HFF-Myc (cell line): Measurements from ENCODE around the gene SUSD3.

Experiments used
- DNase-seq: peaks from one replicate; pipeline ENCODE4 v3.0.0-alpha.2; 2011; ENCODE audit warnings: low read depth; ENCODE audit errors: extremely low read depth
- H3K4me3 ChIP-seq: replicated peaks from 2 replicates; pipeline ENCODE4 v1.5.1; 2011; ENCODE audit warnings: low read depth, mild to moderate bottlenecking, control low read depth, low read length
- CTCF ChIP-seq: IDR thresholded peaks from 2 replicates; pipeline ENCODE4 v1.5.1; 2012; ENCODE audit warnings: mild to moderate bottlenecking, low read depth, low read length, control low read depth; ENCODE audit errors: missing control alignments

The SUSD3 gene

GRCh38 chr9:93072383-93072795 lies 13.9 kb downstream of the SUSD3 start:
- H3K4me3 ChIP-seq = no peak overlapping the region
- DNase-seq = no peak
- no peak for TF ChIP-seq CTCF

GRCh38 chr9:93076101-93076791 lies 17.7 kb downstream of the SUSD3 start:
- no peak overlapping the region for H3K4me3 ChIP-seq
- no peak for DNase-seq
- no peak for TF ChIP-seq CTCF

- TF ChIP-seq CTCF = no peak
- H3K4me3 ChIP-seq = no peak overlapping the region
- no peak for DNase-seq
These were observed 18.3 kb downstream of the SUSD3 start for GRCh38 chr9:93076792-93077128.

- no peak for DNase-seq
- no peak overlapping the region for H3K4me3 ChIP-seq
- no peak for TF ChIP-seq CTCF
These were observed 18.9 kb downstream of the SUSD3 start for GRCh38 chr9:93077367-93077766.

- DNase-seq = no peak
- no peak overlapping the region for H3K4me3 ChIP-seq
- no peak for TF ChIP-seq CTCF
These were observed 19.3 kb downstream of the SUSD3 start for GRCh38 chr9:93077811-93078210.

GRCh38 chr9:93079371-93079770 lies 20.9 kb downstream of the SUSD3 start:
- no peak overlapping the region for H3K4me3 ChIP-seq
- DNase-seq = no peak
- no peak for TF ChIP-seq CTCF

- no peak for DNase-seq
- H3K4me3 ChIP-seq = no peak overlapping the region
- TF ChIP-seq CTCF = no peak
These were observed 21.9 kb downstream of the SUSD3 start for GRCh38 chr9:93080406-93080805.
